Ishikawa (cell line): ENCODE measurements around the gene WDR90.

Experiments used
- CEBPB ChIP-seq: IDR thresholded peaks from 2 replicates; pipeline ENCODE4 v1.6.1; 2012
- CREB1 ChIP-seq: IDR thresholded peaks from 2 replicates; pipeline ENCODE4 v1.6.1; 2012; ENCODE audit warnings: low read depth
- EGR1 ChIP-seq: IDR thresholded peaks from 2 replicates; pipeline ENCODE4 v1.6.1; 2012
- EP300 ChIP-seq: IDR thresholded peaks from 2 replicates; pipeline ENCODE4 v1.6.1; 2012; ENCODE audit warnings: borderline replicate concordance
- FOXM1 ChIP-seq: IDR thresholded peaks from 2 replicates; pipeline ENCODE4 v1.6.1; 2012; ENCODE audit warnings: low read depth, borderline replicate concordance
- NFIC ChIP-seq: IDR thresholded peaks from 2 replicates; pipeline ENCODE4 v1.6.1; 2012
- RAD21 ChIP-seq: IDR thresholded peaks from 2 replicates; pipeline ENCODE4 v1.6.1; 2012; ENCODE audit warnings: low read depth
- TAF1 ChIP-seq: IDR thresholded peaks from 2 replicates; pipeline ENCODE4 v1.6.1; 2012; ENCODE audit warnings: low read depth, mild to moderate bottlenecking
- TCF12 ChIP-seq: IDR thresholded peaks from 2 replicates; pipeline ENCODE4 v1.6.1; 2012; ENCODE audit warnings: low read depth
- TEAD4 ChIP-seq: IDR thresholded peaks from 2 replicates; pipeline ENCODE4 v1.6.1; 2012
- YY1 ChIP-seq: IDR thresholded peaks from 2 replicates; pipeline ENCODE4 v1.6.1; 2012; ENCODE audit warnings: low read depth
- ZBTB7A ChIP-seq: IDR thresholded peaks from 2 replicates; pipeline ENCODE4 v1.6.1; 2012; ENCODE audit warnings: low read depth
- TF ChIP-seq, protein P1 (sequence below): IDR thresholded peaks from 2 replicates; pipeline ENCODE4 v1.6.1; 2012
- TF ChIP-seq, protein P2 (sequence below): IDR thresholded peaks from 2 replicates; pipeline ENCODE4 v1.6.1; 2012; ENCODE audit warnings: low read depth, mild to moderate bottlenecking
- TF ChIP-seq, protein P3 (sequence below): IDR thresholded peaks from 2 replicates; pipeline ENCODE4 v1.6.1; 2012

The WDR90 gene

DNA sequence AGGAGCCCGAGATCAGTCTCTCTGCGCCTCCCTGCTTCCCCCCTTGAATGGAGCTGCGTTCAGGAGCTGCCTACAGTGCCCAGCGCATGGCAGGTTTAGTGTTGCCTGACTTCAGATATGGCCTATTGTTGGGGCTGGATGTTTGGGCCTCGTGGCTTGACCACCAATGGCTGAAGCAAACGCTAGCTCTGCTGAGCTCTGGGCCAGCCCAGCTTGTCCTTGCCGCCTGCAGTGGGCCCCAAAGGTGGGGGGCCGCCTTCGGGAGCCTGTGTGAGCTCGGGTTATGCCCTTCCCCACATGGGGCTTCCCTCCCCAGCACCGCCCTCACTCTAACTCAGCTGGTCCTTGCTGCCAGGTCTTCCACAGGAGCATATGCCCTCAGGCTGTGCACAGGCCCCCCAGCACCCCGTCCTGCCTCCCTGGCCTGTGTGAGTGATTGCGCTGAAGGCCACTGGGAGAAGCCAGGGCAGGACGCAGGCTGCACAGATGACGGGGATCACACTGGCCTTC is 11.1 kb upstream of the WDR90 start:
- no peak for TF ChIP-seq ZBTB7A
- TF ChIP-seq CREB1 = no peak
- TF ChIP-seq, protein P1, sequence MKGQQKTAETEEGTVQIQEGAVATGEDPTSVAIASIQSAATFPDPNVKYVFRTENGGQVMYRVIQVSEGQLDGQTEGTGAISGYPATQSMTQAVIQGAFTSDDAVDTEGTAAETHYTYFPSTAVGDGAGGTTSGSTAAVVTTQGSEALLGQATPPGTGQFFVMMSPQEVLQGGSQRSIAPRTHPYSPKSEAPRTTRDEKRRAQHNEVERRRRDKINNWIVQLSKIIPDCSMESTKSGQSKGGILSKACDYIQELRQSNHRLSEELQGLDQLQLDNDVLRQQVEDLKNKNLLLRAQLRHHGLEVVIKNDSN = no peak
- TF ChIP-seq YY1 = no peak
- TF ChIP-seq, protein P2, sequence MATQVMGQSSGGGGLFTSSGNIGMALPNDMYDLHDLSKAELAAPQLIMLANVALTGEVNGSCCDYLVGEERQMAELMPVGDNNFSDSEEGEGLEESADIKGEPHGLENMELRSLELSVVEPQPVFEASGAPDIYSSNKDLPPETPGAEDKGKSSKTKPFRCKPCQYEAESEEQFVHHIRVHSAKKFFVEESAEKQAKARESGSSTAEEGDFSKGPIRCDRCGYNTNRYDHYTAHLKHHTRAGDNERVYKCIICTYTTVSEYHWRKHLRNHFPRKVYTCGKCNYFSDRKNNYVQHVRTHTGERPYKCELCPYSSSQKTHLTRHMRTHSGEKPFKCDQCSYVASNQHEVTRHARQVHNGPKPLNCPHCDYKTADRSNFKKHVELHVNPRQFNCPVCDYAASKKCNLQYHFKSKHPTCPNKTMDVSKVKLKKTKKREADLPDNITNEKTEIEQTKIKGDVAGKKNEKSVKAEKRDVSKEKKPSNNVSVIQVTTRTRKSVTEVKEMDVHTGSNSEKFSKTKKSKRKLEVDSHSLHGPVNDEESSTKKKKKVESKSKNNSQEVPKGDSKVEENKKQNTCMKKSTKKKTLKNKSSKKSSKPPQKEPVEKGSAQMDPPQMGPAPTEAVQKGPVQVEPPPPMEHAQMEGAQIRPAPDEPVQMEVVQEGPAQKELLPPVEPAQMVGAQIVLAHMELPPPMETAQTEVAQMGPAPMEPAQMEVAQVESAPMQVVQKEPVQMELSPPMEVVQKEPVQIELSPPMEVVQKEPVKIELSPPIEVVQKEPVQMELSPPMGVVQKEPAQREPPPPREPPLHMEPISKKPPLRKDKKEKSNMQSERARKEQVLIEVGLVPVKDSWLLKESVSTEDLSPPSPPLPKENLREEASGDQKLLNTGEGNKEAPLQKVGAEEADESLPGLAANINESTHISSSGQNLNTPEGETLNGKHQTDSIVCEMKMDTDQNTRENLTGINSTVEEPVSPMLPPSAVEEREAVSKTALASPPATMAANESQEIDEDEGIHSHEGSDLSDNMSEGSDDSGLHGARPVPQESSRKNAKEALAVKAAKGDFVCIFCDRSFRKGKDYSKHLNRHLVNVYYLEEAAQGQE = no peak
- TF ChIP-seq, protein P3, sequence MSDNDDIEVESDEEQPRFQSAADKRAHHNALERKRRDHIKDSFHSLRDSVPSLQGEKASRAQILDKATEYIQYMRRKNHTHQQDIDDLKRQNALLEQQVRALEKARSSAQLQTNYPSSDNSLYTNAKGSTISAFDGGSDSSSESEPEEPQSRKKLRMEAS = no peak
- no peak for TF ChIP-seq TEAD4
- no peak for TF ChIP-seq RAD21
- TF ChIP-seq EGR1 = no peak
- no peak for TF ChIP-seq TCF12
- TF ChIP-seq TAF1 = no peak
- no peak for TF ChIP-seq FOXM1
- TF ChIP-seq EP300 = no peak
- no peak for TF ChIP-seq NFIC
- no peak for TF ChIP-seq CEBPB

DNA sequence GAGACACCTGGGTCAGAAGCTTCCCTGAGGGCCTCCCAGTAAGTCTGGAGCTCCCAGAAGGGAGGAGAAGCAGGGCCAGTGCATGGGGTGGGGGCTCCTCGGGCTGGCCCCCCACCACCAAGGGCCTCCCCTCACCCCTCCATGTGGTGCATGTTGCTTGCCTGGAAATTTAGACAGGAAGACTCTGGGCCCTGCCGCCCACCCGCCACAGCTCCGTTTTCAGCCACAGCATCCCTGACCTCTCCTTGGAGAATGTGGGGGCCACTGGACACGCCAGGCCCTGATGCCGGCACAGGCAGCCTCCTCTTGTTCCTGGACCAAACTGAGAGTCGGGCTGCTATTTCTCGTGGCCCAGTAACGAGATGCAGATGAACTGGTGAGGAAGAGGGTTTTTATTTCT is 10.3 kb upstream of the WDR90 start:
- no peak for TF ChIP-seq NFIC
- TF ChIP-seq CEBPB = no peak
- TF ChIP-seq, protein P1 = no peak
- TF ChIP-seq, protein P3 = no peak
- TF ChIP-seq CREB1 = no peak
- TF ChIP-seq RAD21 = no peak
- no peak for TF ChIP-seq TAF1
- no peak for TF ChIP-seq YY1
- TF ChIP-seq EP300 = no peak
- TF ChIP-seq TEAD4 = no peak
- no peak for TF ChIP-seq FOXM1
- TF ChIP-seq TCF12 = no peak
- no peak for TF ChIP-seq ZBTB7A
- TF ChIP-seq EGR1 = no peak
- TF ChIP-seq, protein P2 = no peak

DNA sequence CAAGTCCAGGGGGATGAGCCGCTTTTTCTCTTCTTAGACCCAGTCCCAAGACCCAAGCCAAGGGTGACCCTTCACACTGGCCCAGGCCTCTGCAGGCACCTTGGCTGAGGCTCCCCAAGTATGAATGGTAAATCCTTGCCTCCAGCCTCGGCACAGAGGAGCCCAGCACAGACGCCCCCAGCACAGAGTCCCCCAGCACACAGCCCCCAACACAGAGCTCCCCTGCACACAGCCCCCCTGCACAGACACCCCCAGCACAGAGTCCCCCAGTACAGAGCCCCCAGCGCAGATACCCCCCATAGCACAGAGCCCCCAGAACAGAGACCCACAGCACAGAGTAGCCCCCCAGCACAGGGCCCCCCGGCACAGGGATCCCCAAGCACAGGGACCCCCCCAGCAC is 8.6 kb upstream of the WDR90 start:
- TF ChIP-seq TEAD4 = no peak
- no peak for TF ChIP-seq EGR1
- TF ChIP-seq EP300 = no peak
- TF ChIP-seq ZBTB7A = no peak
- no peak for TF ChIP-seq CEBPB
- TF ChIP-seq TCF12 = no peak
- TF ChIP-seq, protein P2 = no peak
- TF ChIP-seq, protein P3 = no peak
- no peak for TF ChIP-seq NFIC
- TF ChIP-seq TAF1 = no peak
- no peak for TF ChIP-seq YY1
- no peak for TF ChIP-seq FOXM1
- TF ChIP-seq, protein P1 = no peak
- TF ChIP-seq RAD21 = no peak
- no peak for TF ChIP-seq CREB1
